CD4-positive, alpha-beta T cell treated with Interleukin-21 for 1 hour (primary cell): ENCODE measurements around the gene EPHA6.
"Not testable (repeated sequence)": the region's sequence is repeated elsewhere in the genome, so short reads cannot be mapped to it uniquely, and the experiment has no call there.

Experiments used
- DNase-seq: peaks from one replicate; pipeline ENCODE4 v3.0.0-alpha.2; 2020

EPHA6 gene

GRCh38 chr3:97197083-97197482 is 382.7 kb downstream of the EPHA6 start:
- DNase-seq: no peak

GRCh38 chr3:97197830-97198229 is 383.4 kb downstream of the EPHA6 start:
- DNase-seq: no peak

GRCh38 chr3:97200387-97200786 is 386.0 kb downstream of the EPHA6 start:
- no peak for DNase-seq

- DNase-seq: no peak
Measured at GRCh38 chr3:97201814-97202213, 387.4 kb downstream of the EPHA6 start.

- no peak for DNase-seq
Measured at GRCh38 chr3:97228966-97229365, 414.6 kb downstream of the EPHA6 start.

- no peak for DNase-seq
Measured at GRCh38 chr3:97230486-97230885, 416.1 kb downstream of the EPHA6 start.

- no peak for DNase-seq
Measured at GRCh38 chr3:97232393-97233034, 418.1 kb downstream of the EPHA6 start.

GRCh38 chr3:97235179-97235578 is 420.8 kb downstream of the EPHA6 start:
- DNase-seq: no peak

- DNase-seq: no peak
Measured at GRCh38 chr3:97235611-97236315, 421.4 kb downstream of the EPHA6 start.

- no peak for DNase-seq
Measured at GRCh38 chr3:97241417-97241816, 427.0 kb downstream of the EPHA6 start.

GRCh38 chr3:97245201-97245910 is 431.0 kb downstream of the EPHA6 start:
- DNase-seq: no peak

- no peak for DNase-seq
Measured at GRCh38 chr3:97256060-97256459, 441.7 kb downstream of the EPHA6 start.

GRCh38 chr3:97257942-97258697 is 443.7 kb downstream of the EPHA6 start:
- no peak for DNase-seq

GRCh38 chr3:97259263-97259662 is 444.9 kb downstream of the EPHA6 start:
- DNase-seq: no peak

- DNase-seq: no peak
Measured at GRCh38 chr3:97264180-97264579, 449.8 kb downstream of the EPHA6 start.

GRCh38 chr3:97265237-97266005 is 451.0 kb downstream of the EPHA6 start:
- no peak for DNase-seq

GRCh38 chr3:97269202-97269601 is 454.8 kb downstream of the EPHA6 start:
- DNase-seq: no peak

GRCh38 chr3:97276879-97277550 is 462.6 kb downstream of the EPHA6 start:
- not testable (repeated sequence) for DNase-seq

GRCh38 chr3:97277708-97278107 is 463.3 kb downstream of the EPHA6 start:
- no peak for DNase-seq

- DNase-seq: no peak
Measured at GRCh38 chr3:97278506-97278905, 464.1 kb downstream of the EPHA6 start.

GRCh38 chr3:97291901-97292300 is 477.5 kb downstream of the EPHA6 start:
- DNase-seq: no peak

- DNase-seq: no peak
Measured at GRCh38 chr3:97293596-97294131, 479.3 kb downstream of the EPHA6 start.
